ENCODE data around the gene POLDIP2.

POLDIP2 gene, protein sequence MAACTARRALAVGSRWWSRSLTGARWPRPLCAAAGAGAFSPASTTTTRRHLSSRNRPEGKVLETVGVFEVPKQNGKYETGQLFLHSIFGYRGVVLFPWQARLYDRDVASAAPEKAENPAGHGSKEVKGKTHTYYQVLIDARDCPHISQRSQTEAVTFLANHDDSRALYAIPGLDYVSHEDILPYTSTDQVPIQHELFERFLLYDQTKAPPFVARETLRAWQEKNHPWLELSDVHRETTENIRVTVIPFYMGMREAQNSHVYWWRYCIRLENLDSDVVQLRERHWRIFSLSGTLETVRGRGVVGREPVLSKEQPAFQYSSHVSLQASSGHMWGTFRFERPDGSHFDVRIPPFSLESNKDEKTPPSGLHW

DNA sequence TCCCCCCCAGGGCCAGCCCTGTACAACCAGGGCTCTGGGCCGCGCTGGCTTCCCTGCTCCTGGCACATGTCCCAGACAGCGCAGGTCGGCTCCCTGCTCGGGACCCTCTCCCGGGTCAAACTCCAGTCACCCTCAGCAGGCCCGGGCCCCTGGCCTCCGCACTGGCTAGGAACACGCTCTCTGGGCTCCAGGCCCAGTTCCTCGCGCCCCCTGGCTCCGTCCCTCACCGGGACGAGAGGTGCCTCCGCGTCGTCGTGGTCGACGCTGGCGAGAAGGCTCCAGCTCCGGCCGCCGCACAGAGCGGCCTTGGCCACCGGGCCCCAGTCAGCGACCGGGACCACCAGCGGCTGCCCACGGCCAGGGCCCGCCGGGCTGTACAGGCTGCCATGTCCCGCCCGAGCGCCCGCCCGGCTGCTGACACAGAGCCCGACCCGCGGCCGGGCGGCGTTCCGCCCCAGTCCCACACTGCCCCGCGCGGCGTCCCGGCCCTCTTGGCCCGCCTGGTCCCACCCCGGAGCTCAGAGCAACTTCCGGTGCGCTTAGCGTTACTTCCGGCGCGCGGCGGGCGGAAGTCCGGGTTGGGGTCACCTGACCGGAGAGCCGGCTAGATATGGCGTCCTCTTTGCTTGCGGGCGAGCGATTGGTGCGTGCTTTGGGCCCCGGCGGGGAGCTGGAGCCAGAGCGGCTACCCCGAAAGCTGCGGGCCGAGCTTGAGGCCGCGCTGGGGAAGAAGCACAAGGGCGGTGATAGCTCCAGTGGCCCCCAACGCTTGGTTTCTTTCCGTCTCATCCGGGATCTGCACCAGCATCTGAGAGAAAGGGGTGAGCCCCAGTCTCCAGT is at the start of gene POLDIP2:
Gene POLDIP2 (minus strand): TSS at position 467 of the 840 bp plus-strand sequence. CDS start 79 bp downstream, at position 388.
- peak; percentile 97 for DNase-seq

DNA sequence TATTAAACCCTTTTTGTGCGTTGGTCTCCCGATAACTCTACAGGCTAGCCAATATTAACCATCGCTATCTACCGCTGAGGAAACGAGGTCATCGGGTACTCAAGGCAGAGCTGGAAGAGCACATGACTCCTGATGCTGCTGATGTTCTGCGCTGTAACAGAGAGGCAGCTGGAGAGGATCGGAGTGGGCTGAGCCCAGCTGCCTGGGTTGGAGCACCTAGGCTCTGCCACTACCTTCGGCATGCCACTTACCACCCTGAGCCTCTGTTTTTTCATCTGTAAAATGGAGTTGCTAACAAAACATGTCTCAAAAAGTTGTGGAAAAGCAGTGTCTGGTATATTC is 49.1 kb upstream of the POLDIP2 start:
- peak; percentile 71 for DNase-seq

DNA sequence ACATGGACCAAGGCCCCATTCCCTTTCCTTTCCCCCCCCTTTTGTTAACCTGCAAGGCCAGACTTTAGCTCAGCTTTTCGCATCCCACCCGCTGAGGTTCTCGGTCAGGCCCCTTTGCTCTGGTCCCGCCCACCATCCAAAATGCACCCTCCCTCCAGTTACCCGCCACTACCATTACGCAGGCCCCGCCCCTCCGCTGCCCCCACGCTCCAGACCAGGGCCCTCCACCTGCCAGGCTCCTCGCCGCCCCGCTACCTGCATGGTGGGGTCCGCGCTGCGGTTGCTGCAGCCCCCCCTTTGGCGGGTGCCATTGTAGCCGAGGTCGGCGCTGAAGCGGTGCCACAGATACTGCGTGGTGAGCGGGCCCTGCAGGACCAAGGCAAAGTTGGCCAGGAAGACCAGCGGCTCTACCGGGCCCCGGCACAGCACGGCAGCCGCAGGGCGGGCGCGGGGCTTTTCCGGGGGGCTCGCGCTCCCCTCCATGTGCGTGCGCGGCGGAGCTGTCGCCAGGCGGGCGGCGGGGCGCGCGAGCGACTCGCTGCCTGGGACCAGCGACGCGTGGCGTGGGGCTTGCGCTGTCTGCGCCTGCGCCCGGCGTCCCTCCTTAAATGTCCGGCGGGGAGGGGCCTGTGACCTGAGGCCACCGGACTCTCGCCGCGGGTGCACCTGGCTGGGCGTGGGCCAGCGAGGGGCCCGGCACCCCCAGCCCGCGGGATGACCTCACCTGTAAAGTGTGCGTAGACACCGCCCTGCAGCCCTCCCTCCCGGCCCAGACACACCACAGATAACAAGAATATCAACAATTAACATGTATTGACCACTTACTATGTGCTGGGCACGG is 48.5 kb upstream of the POLDIP2 start, which contains the start of gene SLC46A1:
Gene SLC46A1 (minus strand): TSS at position 581 of the 841 bp plus-strand sequence. CDS start 98 bp downstream, at position 483.
- DNase-seq, result peak; percentile 88

DNA sequence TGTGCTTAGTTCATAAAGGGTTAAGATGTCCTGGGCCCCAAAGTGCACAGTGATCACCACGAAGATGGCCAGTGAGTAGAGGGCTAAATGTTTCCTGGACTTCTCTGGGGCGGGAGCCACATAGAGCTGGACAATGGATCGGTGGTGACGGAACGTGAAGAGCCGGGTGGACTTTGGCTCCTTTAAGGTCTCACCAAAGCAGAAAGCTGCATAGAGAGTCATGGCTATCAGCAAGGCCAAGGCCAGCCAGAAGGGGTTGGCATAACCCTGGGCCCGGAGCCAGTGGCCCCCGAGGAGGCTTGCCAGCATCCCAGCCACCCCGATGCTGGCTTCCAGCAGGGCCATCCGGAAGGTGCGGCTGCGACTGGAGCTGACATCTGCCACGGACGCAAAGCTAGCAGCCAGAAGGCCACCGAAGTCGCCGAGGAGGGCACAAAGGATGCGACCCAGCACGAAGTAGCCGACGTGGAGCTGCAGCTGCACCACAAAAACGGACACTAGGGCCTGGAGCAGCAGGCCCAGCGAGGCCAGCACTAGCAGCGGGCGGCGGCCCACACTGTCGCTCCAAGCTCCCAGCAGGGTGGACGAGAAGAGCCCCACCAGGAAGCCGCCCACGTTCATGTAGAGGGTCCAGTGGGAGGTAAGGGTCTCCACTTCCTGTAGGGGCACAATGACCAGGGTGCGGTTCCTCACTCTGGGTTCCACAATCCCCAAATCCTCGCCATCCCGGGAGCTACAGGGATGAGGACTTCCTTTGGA is 47.7 kb upstream of the POLDIP2 start:
- DNase-seq, result peak; percentile 38

DNA sequence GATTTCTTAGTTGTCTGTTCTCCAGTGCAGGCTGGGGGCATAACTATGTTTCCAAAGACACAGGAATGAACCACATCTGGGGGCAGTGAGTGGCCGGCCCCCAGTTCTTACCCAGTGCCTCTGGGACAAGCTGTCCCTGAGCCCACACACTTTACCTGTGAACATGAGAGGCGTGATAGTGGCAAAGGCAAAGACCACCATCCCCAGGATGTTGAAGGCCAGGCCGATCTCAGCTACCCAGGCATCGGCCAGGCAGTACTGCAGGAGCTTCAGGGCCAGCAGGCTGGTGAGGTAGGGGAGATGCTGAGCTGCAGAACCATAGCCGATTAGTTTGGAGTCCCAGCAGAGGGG is 47.1 kb upstream of the POLDIP2 start:
- DNase-seq, result no peak

DNA sequence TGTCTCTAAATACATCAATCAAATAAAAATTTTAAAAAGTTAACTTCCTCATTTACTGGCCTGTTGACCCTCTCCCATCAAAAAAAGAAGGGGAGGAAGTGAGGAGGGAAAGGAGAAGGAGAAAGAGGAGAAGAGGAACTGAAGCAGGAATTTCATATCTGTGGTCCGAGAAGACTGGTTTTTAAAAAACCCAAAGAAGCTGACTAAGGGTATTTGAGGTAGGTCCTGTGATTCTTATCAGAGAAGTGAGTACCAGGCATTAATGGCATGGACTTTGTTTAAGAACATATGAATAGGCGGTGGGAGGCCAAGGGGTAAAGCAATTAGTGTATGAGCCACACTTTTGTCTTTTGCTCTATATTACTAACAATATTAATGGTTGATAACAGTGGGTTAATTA is 46.7 kb upstream of the POLDIP2 start:
- no peak for DNase-seq

DNA sequence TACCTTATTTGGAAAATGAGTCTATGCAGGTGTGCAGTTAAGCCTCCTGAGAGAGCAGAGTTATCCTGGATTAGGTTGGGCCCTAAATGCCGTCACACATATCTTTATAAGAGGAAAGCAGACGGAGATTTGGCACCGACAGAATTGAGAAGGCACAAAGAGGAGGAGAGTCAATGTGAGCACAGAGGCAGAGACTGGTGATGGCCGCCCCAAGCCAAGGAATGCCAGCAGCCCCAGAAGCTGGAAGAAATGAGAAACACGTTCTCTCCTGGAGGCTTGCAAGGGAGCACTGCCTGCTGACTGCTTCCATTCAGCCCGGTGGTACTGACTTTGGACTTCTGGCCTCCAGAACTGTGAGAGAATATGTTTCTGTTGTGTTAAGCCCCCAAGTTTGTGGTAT is 45.5 kb upstream of the POLDIP2 start:
- no peak for DNase-seq

DNA sequence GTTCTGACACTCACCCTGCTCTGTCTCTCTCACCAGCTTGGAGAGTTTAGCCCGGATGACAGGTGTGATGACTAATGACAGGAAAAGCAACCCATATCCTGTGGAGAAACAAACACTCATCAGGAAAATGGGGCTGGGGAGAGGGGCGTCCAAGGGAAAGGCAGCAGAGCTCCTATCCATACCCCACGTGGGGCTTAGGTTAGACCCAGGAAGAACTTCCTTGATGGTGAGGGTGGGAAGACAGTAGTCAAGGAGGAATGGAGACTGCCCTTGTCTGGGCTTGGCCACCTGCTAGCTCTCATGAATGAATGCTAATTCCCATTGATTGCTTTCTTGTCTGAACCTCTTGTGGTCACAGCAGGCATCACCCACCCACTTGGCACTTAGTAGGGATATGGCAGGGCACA is 44.9 kb upstream of the POLDIP2 start:
- DNase-seq, result peak; percentile 35

DNA sequence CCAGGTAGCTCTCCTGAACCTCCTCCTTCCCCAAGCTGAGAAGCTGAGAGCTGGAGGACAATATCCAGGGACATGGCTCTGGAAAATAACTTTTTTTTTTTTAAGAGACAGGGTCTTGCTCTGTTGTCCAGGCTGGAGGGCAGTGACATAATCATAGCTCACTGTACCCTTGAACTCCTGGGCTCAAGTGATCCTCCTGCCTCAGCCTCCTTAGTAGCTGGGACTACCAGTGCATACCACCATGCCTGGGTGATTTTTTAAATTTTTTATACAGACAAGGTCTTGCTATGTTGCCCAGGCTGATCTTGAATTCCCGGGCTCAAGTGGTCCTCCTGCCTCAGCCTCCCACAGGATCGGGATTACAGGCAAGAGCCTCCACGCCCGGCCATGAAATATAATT is 42.5 kb upstream of the POLDIP2 start:
- DNase-seq, result no peak

DNA sequence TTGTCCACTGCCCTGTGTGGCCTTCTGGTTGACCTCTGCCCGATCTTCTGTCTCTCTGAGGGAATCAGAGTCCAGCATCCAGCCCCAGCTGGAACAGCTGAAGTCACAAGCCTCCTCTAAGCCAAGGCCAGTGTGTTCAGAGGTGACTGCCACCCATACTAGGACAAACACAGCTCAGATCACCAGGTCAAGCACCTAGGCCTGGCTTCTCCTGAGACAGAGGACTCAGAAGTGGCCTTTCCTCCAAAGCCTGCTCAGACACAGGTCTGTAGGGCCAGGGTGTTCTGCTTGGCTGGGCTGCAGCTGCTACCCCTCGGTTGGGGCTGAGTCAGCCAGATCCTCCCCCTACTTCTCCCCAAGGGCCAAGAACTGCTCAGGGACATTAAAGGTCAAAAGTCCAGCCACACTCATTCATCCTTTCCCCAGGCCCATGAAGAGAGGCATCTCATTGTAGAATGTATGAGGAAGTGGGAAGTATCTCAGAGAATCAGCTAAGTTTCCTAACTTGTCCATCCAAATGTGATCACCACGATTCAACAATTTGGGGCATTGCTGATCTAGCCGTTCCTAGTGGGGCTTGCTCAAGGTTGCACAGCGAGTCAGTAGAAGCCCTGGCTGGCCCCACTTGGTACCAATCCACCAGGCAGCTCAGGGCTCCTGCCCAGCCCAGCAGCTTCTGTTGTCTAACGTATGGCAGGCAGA is 41.1 kb upstream of the POLDIP2 start:
- DNase-seq, result no peak

DNA sequence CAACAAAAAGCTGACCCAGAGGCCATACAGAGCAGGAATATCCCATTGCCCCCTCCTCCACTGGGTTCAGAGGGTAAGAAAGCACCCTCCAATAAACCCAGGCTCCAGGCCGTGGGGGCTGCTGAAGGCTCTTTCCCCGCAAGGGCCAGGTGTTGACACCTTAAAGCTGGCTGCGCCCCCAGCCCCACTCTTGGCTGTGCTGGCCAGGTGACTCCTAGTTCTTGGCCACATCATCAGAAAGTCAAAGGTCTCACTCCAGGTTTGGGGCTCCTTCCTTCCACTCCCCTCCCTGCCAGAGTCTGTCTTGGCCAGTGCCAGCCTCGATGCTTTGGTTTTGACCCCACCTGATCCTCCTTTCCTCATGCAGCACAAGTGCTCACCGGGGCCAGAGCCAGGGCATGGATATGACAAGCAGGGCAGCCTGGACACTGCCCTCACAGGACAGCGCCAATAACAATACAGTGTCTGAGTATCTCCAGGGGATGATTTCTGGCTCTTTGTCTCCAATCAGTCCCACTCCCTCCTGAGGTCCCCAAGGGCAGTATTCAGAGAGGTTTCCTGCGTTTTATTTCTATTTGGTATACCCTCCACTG is 40.5 kb upstream of the POLDIP2 start:
- no peak for DNase-seq

DNA sequence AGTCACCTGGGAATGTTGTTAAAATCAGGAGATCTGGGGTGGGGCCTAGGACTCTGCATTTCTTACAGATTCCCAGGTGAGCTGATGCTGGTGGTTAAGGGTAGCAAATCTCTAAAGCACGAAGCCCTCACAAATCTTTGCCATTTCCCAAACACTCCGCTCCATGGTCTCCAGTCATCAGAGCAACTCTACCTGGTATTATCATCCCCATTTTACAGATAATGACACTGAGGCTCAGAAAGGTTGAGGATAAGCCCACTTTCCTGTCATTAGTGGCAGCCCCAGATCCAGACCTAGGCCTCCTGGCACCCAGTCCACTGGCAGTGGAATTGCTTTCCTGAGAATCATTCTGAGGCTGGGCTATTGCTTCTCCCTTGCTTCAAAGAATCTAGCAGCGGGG is 39.9 kb upstream of the POLDIP2 start:
- DNase-seq, result no peak

DNA sequence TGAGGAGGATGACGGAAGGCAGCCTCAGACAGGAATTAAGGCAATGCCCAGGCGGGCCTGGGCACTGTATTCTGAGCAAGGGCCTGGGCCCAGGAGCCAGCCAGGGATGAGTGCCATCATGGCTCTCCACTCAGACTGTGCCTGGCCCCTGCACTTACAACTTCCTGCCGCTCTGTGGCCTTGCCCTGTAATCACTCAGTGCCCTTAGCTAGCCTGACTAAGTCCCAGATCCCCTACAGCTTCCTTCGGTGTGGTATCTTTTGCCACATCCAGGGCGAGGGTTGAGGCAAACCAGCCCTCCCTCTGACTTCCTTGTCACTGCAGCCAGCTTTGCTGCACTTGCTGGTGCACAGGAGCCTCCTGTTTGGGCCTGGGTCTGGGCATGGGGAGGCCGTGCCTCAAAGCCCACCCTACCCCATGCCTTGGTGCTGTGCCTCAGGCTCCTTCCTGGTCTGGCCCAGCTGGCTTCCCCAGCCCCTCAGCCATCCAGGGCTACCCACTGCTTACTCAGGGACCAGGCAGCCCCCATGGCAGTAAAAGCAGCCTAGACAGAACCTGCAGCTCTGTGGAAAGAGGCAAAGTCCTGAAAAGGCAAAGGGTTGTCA is 39.4 kb upstream of the POLDIP2 start:
- DNase-seq, result no peak

DNA sequence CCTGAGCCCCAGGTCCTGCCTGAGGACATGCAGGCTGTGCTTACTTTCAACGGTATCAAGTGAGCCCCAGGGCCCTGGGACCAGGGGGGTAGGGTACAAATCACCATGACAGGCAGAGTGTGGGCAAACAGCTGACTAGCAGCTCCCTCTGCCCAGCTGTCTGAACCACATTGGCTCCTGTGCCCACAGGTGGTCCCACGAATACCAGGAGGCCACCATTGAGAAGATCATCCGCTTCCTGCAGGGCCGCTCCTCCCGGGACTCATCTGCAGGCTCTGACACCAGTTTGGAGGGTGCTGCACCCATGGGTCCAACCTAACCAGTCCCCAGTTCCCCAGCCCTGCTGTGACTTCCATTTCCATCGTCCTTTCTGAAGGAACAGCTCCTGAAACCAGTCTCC is 38.6 kb upstream of the POLDIP2 start:
- DNase-seq, result no peak

DNA sequence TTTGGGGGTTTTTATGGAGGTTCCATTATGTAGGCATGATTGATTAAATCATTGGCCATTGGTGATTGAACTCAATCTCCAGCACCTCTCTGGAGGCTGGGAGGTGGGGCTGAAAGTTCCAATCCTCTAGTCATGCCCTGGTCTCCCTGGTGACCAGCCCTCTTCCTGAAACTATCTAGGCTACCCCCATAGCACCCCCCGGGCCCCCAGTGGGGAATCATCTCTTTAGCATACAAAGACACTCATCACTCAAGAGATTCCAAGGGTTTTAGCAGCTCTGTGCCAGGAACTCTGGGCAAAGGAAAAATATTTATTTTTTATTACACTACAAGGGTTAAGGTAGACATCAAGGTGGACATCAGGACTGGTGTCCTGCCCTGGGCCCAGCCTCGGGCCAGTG is 38.1 kb upstream of the POLDIP2 start:
- DNase-seq, result no peak

DNA sequence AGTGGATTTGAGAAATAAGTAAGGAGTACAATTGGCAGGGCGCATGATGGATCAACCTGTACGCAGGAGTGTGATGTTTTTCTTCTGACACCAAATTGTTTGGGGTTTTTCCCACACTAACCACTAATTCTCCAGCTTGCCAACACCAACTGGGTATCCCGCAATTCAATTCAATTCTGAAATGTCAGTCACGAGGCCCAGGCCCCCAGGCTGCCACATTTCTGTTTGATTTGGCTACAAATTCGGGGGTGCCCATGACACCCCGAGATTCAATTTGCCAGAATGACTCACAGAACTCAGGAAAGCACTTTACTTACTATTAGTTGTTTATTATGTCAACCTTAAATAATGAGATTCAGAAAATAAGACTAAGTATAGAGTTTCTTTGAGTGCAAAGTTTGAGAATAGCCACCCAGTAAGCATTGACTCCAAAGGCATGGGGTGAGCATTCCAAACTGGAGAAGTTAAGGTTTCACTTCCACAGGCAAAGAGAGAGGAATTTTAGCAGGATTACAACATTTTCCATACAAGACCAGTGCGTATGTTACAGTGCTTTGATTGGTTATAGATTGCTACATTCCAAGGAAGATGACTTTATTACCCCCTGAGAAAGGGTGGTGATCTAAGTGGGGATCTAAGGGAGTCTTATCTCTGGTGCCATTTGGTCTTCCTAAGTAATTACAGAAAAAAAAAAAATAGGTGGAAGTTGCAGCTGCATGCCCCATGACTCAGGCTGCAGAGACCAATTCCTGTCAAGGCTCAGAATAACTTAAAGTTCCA is 37.2 kb upstream of the POLDIP2 start:
- DNase-seq, result no peak

DNA sequence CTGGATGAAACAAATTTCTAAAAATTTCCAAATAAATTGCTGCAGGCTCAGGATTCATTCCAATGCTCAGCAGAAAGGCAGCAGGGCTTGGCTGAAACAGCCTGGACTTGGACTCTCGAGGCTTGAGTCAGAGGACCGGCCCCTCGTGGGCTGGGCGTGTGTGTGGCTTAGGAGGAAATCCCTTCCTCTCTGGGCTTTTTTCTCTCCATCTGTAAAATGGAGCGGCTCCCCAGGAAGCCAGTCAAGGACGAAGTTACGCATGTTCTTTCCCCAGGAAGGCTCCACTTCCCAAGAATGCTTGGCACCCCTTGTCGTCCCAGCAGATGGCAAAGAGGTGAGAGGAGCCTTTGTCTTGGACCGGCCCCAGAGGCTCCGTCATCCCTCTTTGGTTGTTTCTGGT is 35.2 kb upstream of the POLDIP2 start:
- DNase-seq, result no peak

DNA sequence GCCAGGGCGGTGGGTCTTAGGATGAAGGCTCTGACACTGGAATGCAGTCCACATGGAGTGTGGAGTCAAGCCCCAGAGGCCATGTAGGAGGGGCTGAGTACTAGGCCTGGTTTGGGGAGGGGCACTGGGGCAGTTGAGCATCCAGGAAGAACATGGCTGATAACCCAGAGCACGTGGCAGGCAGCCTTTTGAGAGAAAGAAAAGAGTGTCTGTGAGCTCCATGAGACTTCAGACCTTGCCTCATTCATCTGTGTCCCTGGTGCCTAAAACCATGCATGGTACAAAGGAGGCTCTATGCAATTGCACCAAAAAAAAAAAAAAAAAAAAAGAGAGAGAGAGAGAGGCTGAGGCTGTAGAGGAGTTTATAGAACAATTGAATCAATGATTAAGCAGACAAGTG is 34.1 kb upstream of the POLDIP2 start:
- no peak for DNase-seq

DNA sequence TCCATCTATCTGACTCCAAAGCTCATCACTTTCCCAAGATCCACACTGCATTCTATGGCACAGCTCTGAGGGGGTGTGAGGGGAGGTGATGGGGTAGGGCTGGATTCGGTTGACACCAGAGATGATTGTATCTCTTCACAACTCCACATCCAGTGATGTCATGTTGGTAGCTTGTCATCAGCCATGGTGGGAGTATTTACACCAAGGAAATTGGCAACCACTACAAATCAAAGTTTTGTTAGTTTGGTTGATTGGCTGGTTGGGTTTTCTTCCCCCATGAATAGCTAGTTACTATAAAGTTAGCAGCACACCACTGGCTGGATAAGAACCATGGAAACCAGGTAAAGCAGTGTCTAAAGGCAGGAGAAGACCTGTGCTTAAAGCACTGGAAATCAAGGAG is 33.7 kb upstream of the POLDIP2 start:
- DNase-seq, result no peak

DNA sequence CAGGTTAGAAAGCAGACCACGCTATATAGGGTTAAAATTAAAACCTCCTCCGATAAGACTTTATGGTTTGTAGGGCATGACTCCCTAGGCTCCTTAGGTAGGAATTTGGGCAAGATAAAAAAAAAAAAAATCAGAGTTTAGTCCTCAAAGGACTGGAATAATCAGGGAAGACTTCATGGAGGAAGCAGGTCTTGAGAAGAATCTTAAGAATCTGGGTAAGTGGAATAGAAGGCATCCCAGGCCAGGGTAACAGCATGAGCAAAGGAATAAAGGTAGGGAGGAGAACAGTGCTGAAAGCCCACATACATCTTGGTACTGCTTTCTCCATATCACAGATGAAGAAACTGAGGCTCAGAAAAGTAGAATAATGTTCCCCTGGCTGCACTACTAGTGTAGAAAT is 33.2 kb upstream of the POLDIP2 start:
- no peak for DNase-seq

Measured in NCI-H82 (cell line).